ENCODE measurements around the gene SUGP2. TPM values are rescaled to one million over a fixed set of nuclear protein-coding genes. Genes with fewer than 3 reads are reported as not detected.

The SUGP2 gene
- total and polyA plus RNA-seq, 9 of the 15 experiments (the other 6 are each of a cell fraction or from before 2014, with no cell fraction given), result 13.1 to 101 (median 63.1) TPM

DNA sequence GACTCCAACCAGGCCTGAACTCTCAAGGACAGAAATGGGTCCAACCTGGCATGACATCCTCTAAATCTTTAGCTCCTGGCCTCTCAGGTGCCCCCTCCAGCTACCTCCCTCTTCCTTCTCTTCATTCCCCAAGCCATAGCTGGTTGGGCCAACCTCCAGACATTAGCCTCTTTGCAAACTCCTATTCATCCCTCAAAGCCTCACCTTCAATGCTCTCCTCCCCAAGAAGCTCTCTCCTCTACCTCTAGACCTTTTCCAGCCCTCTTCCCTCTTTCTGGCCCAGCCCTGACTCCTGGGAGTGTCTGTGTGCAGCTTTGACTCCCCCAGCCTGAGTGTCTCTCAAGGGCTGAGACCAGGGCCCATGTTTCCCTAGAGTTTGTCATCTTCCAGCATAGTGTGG is 87.0 kb downstream of the SUGP2 start (continued):
- TF ChIP-seq, protein P1, sequence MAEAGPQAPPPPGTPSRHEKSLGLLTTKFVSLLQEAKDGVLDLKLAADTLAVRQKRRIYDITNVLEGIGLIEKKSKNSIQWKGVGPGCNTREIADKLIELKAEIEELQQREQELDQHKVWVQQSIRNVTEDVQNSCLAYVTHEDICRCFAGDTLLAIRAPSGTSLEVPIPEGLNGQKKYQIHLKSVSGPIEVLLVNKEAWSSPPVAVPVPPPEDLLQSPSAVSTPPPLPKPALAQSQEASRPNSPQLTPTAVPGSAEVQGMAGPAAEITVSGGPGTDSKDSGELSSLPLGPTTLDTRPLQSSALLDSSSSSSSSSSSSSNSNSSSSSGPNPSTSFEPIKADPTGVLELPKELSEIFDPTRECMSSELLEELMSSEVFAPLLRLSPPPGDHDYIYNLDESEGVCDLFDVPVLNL (CRISPR knock-in tag; IDR thresholded peaks at IDR 0.05; ENCODE audit: low read depth), result no peak
- TF ChIP-seq RBM34 (IDR thresholded peaks at IDR 0.05; ENCODE audit: borderline replicate concordance, insufficient read depth, low read length) (no peak), CBX2 (IDR thresholded peaks at IDR 0.05; ENCODE audit: insufficient read depth, low read length, poor library complexity, severe bottlenecking) (no peak), ZBTB12 (CRISPR knock-in tag; IDR thresholded peaks at IDR 0.05) (no peak), SREBF2 (CRISPR knock-in tag; IDR thresholded peaks at IDR 0.05) (no peak), RBFOX2 (IDR thresholded peaks at IDR 0.05; ENCODE audit: low read depth, low read length) (no peak), FOXM1 (IDR thresholded peaks at IDR 0.05; ENCODE audit: low read depth) (no peak), FOXM1 (CRISPR knock-in tag; IDR thresholded peaks at IDR 0.05; ENCODE audit: low read depth) (no peak), GTF2E2 (tag; IDR thresholded peaks at IDR 0.05) (no peak), CHAMP1 (IDR thresholded peaks at IDR 0.05) (no peak), RUNX1 (IDR thresholded peaks at IDR 0.05; ENCODE audit: low read depth) (no peak)
- TF ChIP-seq, protein P2, sequence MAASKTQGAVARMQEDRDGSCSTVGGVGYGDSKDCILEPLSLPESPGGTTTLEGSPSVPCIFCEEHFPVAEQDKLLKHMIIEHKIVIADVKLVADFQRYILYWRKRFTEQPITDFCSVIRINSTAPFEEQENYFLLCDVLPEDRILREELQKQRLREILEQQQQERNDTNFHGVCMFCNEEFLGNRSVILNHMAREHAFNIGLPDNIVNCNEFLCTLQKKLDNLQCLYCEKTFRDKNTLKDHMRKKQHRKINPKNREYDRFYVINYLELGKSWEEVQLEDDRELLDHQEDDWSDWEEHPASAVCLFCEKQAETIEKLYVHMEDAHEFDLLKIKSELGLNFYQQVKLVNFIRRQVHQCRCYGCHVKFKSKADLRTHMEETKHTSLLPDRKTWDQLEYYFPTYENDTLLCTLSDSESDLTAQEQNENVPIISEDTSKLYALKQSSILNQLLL (CRISPR knock-in tag; IDR thresholded peaks at IDR 0.05; ENCODE audit: borderline replicate concordance), result no peak

All from K562 (cell line).